HEK293 (cell line): ENCODE measurements around the gene KLHL17.

Source experiments
- CTCF ChIA-PET: fragments of 350-600 bp; formaldehyde crosslinking; extraction: SDS; loops from one replicate; lab custom pipeline; 2021; ENCODE audit warnings: antibody characterized with exemption; lab: Yijun Ruan, JAX
- POLR2A ChIA-PET: fragments of 300-600 bp; formaldehyde crosslinking; extraction: SDS; loops from one replicate; lab custom pipeline; 2020; ENCODE audit warnings: antibody characterized with exemption, inconsistent platforms; lab: Yijun Ruan, JAX
- H3K27ac ChIP-seq: fragments of 200-500 bp; sonication (Bioruptor generic); 2 replicates; pipeline ENCODE4 v1.5.1; 2014; ENCODE audit warnings: low read depth, low read length, control low read depth, inconsistent platforms; ENCODE audit errors: extremely low read depth
- H3K36me3 ChIP-seq, 2 experiments: fragments of 200-500 bp in 1 of 2; sonication (Bioruptor generic) in 1 of 2; 1 replicate in 1 of 2; 2 replicates in 1 of 2; pipeline ENCODE4 v1.5.1; 2014 to 2017; ENCODE audit warnings: inconsistent platforms in 2 of 2, low read length in 2 of 2; ENCODE audit not compliant: control insufficient read depth in 2 of 2, insufficient read depth in 1 of 2
- H3K4me1 ChIP-seq: fragments of 200-500 bp; sonication (Bioruptor generic); 2 replicates; pipeline ENCODE4 v1.5.1; 2014; ENCODE audit warnings: mild to moderate bottlenecking, low read length, inconsistent platforms; ENCODE audit not compliant: control insufficient read depth, insufficient read depth
- H3K4me3 ChIP-seq: 2 replicates; pipeline ENCODE4 v1.5.1; 2011; ENCODE audit warnings: low read depth, mild to moderate bottlenecking, control low read depth, low read length, moderate library complexity
- H3K9me3 ChIP-seq: fragments of 200-500 bp; sonication (Bioruptor generic); 2 replicates; pipeline ENCODE4 v1.5.1; 2014; ENCODE audit warnings: low read depth, low read length, inconsistent platforms; ENCODE audit not compliant: control insufficient read depth, insufficient read depth
- GLIS1 ChIP-seq: fragments of 450-650 bp; formaldehyde crosslinking; IDR thresholded peaks from 2 replicates; pipeline ENCODE4 v1.5.1; 2016; ENCODE audit warnings: missing biosample characterization, missing genetic modification characterization
- MYNN ChIP-seq: fragments of 450-650 bp; formaldehyde crosslinking; IDR thresholded peaks from 2 replicates; pipeline ENCODE4 v1.5.1; 2016; ENCODE audit warnings: missing biosample characterization, missing genetic modification characterization, borderline replicate concordance
- PATZ1 ChIP-seq: fragments of 450-650 bp; formaldehyde crosslinking; IDR thresholded peaks from 2 replicates; pipeline ENCODE4 v1.5.1; 2016; ENCODE audit warnings: missing biosample characterization, missing genetic modification characterization
- PRDM10 ChIP-seq: fragments of 450-650 bp; formaldehyde crosslinking; IDR thresholded peaks from 2 replicates; pipeline ENCODE4 v1.5.1; 2016; ENCODE audit warnings: missing biosample characterization, missing genetic modification characterization
- PRDM6 ChIP-seq: fragments of 450-650 bp; formaldehyde crosslinking; IDR thresholded peaks from 2 replicates; pipeline ENCODE4 v1.5.1; 2017; ENCODE audit warnings: missing biosample characterization, missing genetic modification characterization
- SETDB1 ChIP-seq: IDR thresholded peaks from one replicate; pipeline ENCODE4 v1.6.1; 2017; ENCODE audit warnings: mild to moderate bottlenecking, low read length, moderate library complexity, mixed read lengths; ENCODE audit not compliant: insufficient read length
- SP2 ChIP-seq: fragments of 450-650 bp; formaldehyde crosslinking; IDR thresholded peaks from 2 replicates; pipeline ENCODE4 v1.5.1; 2016; ENCODE audit warnings: missing biosample characterization, missing genetic modification characterization
- TCF7L2 ChIP-seq: IDR thresholded peaks from 2 replicates; pipeline ENCODE4 v1.6.1; 2011; ENCODE audit warnings: low read depth, mild to moderate bottlenecking, inconsistent platforms, low read length, moderate library complexity, borderline replicate concordance
- ZBTB11 ChIP-seq: fragments of 450-650 bp; formaldehyde crosslinking; conservative IDR thresholded peaks from 2 replicates; pipeline ENCODE4 v1.5.1; 2016; ENCODE audit warnings: low read depth, missing biosample characterization, missing genetic modification characterization
- ZBTB6 ChIP-seq: fragments of 450-650 bp; formaldehyde crosslinking; IDR thresholded peaks from 2 replicates; pipeline ENCODE4 v1.5.1; 2017; ENCODE audit warnings: missing biosample characterization, missing genetic modification characterization
- ZFP69B ChIP-seq: fragments of 450-650 bp; formaldehyde crosslinking; IDR thresholded peaks from 2 replicates; pipeline ENCODE4 v1.5.1; 2016; ENCODE audit warnings: missing biosample characterization, missing genetic modification characterization
- ZNF274 ChIP-seq, 2 experiments: fragments of 200-500 bp in 1 of 2; fragments of 450-650 bp in 1 of 2; sonication (Bioruptor generic) in 1 of 2; formaldehyde crosslinking in 1 of 2; IDR thresholded peaks; 2 replicates each; pipeline versions ENCODE4 v1.5.1 to v1.6.1; 2014 to 2016; ENCODE audit warnings: borderline replicate concordance in 1 of 2, inconsistent platforms in 1 of 2, low read length in 1 of 2, missing biosample characterization in 1 of 2, missing genetic modification characterization in 1 of 2
- ZNF366 ChIP-seq: fragments of 450-650 bp; formaldehyde crosslinking; conservative IDR thresholded peaks from 2 replicates; pipeline ENCODE4 v1.5.1; 2016; ENCODE audit warnings: missing biosample characterization, missing genetic modification characterization
- ZNF37A ChIP-seq: fragments of 450-650 bp; IDR thresholded peaks from 2 replicates; pipeline ENCODE4 v1.5.1; 2018; ENCODE audit warnings: missing biosample characterization, missing genetic modification characterization
- ZNF423 ChIP-seq: fragments of 450-650 bp; formaldehyde crosslinking; IDR thresholded peaks from 2 replicates; pipeline ENCODE4 v1.5.1; 2016; ENCODE audit warnings: missing biosample characterization, missing genetic modification characterization
- ZNF473 ChIP-seq: fragments of 450-650 bp; formaldehyde crosslinking; IDR thresholded peaks from 2 replicates; pipeline ENCODE4 v1.5.1; 2017; ENCODE audit warnings: missing biosample characterization, missing genetic modification characterization
- ZNF561 ChIP-seq: fragments of 450-650 bp; IDR thresholded peaks from 2 replicates; pipeline ENCODE4 v1.5.1; 2018; ENCODE audit warnings: missing biosample characterization, missing genetic modification characterization, borderline replicate concordance
- ZNF677 ChIP-seq: fragments of 450-650 bp; IDR thresholded peaks from 2 replicates; pipeline ENCODE4 v1.5.0; 2018; ENCODE audit warnings: missing biosample characterization, mild to moderate bottlenecking, missing genetic modification characterization, moderate library complexity
- ZNF707 ChIP-seq: fragments of 450-650 bp; formaldehyde crosslinking; IDR thresholded peaks from 2 replicates; pipeline ENCODE4 v1.5.1; 2016; ENCODE audit warnings: missing biosample characterization, missing genetic modification characterization
- ZNF76 ChIP-seq: fragments of 450-650 bp; formaldehyde crosslinking; IDR thresholded peaks from 2 replicates; pipeline ENCODE4; 2016; ENCODE audit warnings: low read depth, missing biosample characterization, missing genetic modification characterization, borderline replicate concordance
- ZNF791 ChIP-seq: fragments of 450-650 bp; formaldehyde crosslinking; IDR thresholded peaks from 2 replicates; pipeline ENCODE4 v1.5.1; 2016; ENCODE audit warnings: missing biosample characterization, missing genetic modification characterization
- ZNF843 ChIP-seq: fragments of 450-650 bp; formaldehyde crosslinking; IDR thresholded peaks from 2 replicates; pipeline ENCODE4 v1.5.1; 2016; ENCODE audit warnings: missing biosample characterization, missing genetic modification characterization
- ZSCAN23 ChIP-seq: fragments of 450-650 bp; formaldehyde crosslinking; IDR thresholded peaks from 2 replicates; pipeline ENCODE4 v1.5.1; 2016; ENCODE audit warnings: missing biosample characterization, missing genetic modification characterization
- ZSCAN30 ChIP-seq: fragments of 450-650 bp; IDR thresholded peaks from 2 replicates; pipeline ENCODE4 v1.5.1; 2018; ENCODE audit warnings: missing biosample characterization, mild to moderate bottlenecking, missing genetic modification characterization, moderate library complexity
- ZSCAN4 ChIP-seq: fragments of 450-650 bp; formaldehyde crosslinking; IDR thresholded peaks from 2 replicates; pipeline ENCODE4 v1.5.1; 2017; ENCODE audit warnings: missing biosample characterization, missing genetic modification characterization

Gene KLHL17

GRCh38 chr1:917076-917459 is 43.3 kb upstream of the KLHL17 start:
- peaks cover 0 to 12% of the 10 kb centered on the region in 2 experiments; a peak in 1 of 3 replicates for H3K36me3 ChIP-seq
- H3K9me3 ChIP-seq, result no peaks in the 10 kb centered on the region
- peak overlapping the region; percentile 94 for H3K27ac ChIP-seq
- ChIA-PET CTCF (interaction anchor here (0.8 to 3.9 kb wide), 2 partner anchors 12 kb away, joined by 3 to 26 read pairs; no protein-coding TSS in a partner anchor), POLR2A (interaction anchor here (1.0 to 5.2 kb wide), 6 partner anchors 10 to 59 kb away, joined by 3 to 106 read pairs (median 4); no protein-coding TSS in a partner anchor)
- H3K4me3 ChIP-seq, result no peak overlapping the region
- H3K4me1 ChIP-seq, result peaks cover 32% of the 10 kb centered on the region
- TF ChIP-seq ZNF791 (tag by site-specific recombination) (no peak), ZNF76 (peak; percentile 35; the same call in 1 of the 2 replicates), ZFP69B (tag by site-specific recombination) (no peak), ZSCAN23 (tag by site-specific recombination) (no peak), PRDM6 (tag by site-specific recombination) (no peak), ZNF37A (tag by site-specific recombination) (no peak), ZNF843 (no peak), MYNN (tag by site-specific recombination) (no peak), PRDM10 (tag by site-specific recombination) (peak; percentile 78), ZNF274 (IDR thresholded peaks at IDR 0.05; ENCODE audit: low read length) (no peak), ZNF274 (tag by site-specific recombination; IDR thresholded peaks at IDR 0.05; ENCODE audit: borderline replicate concordance) (no peak), PATZ1 (no peak), SETDB1 (no peak), ZSCAN30 (tag by site-specific recombination) (0 out of 2 replicates have a peak, but pooled peaks have one; percentile 2), ZNF677 (tag by site-specific recombination) (no peak), ZNF561 (tag by site-specific recombination) (no peak), ZNF366 (tag by site-specific recombination) (no peak), ZBTB11 (tag by site-specific recombination) (no peak), TCF7L2 (0 out of 2 replicates have a peak, but pooled peaks have one; percentile 5), SP2 (tag by site-specific recombination) (no peak), ZNF707 (tag by site-specific recombination) (no peak), ZSCAN4 (tag by site-specific recombination) (no peak), GLIS1 (tag by site-specific recombination) (peak; percentile 27), ZNF473 (tag by site-specific recombination) (no peak), ZBTB6 (tag by site-specific recombination) (no peak), ZNF423 (tag by site-specific recombination) (peak; percentile 59)
